ENCODE data around the gene ANLN. TPM values are rescaled to one million over a fixed set of nuclear protein-coding genes. Genes with fewer than 3 reads are reported as not detected.

Gene ANLN
- total and polyA plus RNA-seq, 4 donors, result 0.17 to 27.0 (median 1.3) TPM

- Histone ChIP-seq H3K4me1 (ENCODE audit: control insufficient read depth in 4 of 4, insufficient read depth in 4 of 4, low read length in 3 of 4) (peaks cover 0 to 18% (median 5%) of the 10 kb centered on the region in 4 donors), H3K27ac (ENCODE audit: low read depth in 1 of 2, low read length in 2 of 2) (no peak overlapping the region), H3K4me3 (ENCODE audit: low read depth in 1 of 3, low read length in 3 of 3) (no peak overlapping the region), H3K36me3 (ENCODE audit: control insufficient read depth in 4 of 4, insufficient read depth in 3 of 4, low read depth in 1 of 4, low read length in 3 of 4) (no peaks in the 10 kb centered on the region), H3K9me3 (ENCODE audit: control insufficient read depth in 4 of 4, low read length in 3 of 4) (no peaks in the 10 kb centered on the region), H3K27me3 (ENCODE audit: control insufficient read depth in 4 of 4, insufficient read depth in 4 of 4, low read length in 3 of 4) (no peaks in the 10 kb centered on the region), H3K9ac (ENCODE audit: low read depth in 1 of 2, low read length in 2 of 2) (no peak overlapping the region)
- 82% methylated on average over 12 of the region's 12 CpGs for WGBS
- DNase-seq (ENCODE audit: low spot score), result peak; percentile 59
- TF ChIP-seq RAD21 (IDR thresholded peaks at IDR 0.05) (peak; percentile 71 to 85), CTCF (IDR thresholded peaks at IDR 0.05; ENCODE audit: low read depth, low read length, missing input control) (peak; percentile 46), HNF4A (conservative IDR thresholded peaks at IDR 0.05) (no peak)
Measured at GRCh38 chr7:36473454-36474282, 84.0 kb downstream of the ANLN start.

- no peaks in the 10 kb centered on the region for H3K27me3 ChIP-seq (ENCODE audit: control insufficient read depth in 4 of 4, insufficient read depth in 4 of 4, low read length in 3 of 4)
- H3K4me3 ChIP-seq (ENCODE audit: low read depth in 1 of 3, low read length in 3 of 3), result no peak overlapping the region
- no peaks in the 10 kb centered on the region for H3K9me3 ChIP-seq (ENCODE audit: control insufficient read depth in 4 of 4, low read length in 3 of 4)
- TF ChIP-seq NR2F2 (IDR thresholded peaks at IDR 0.05) (no peak), GABPA (IDR thresholded peaks at IDR 0.05 in 1 of 2, conservative IDR thresholded peaks at IDR 0.05 in 1 of 2) (no peak), ATF3 (IDR thresholded peaks at IDR 0.05) (no peak), MAX (IDR thresholded peaks at IDR 0.05) (no peak), TAF1 (conservative IDR thresholded peaks at IDR 0.05) (no peak), HNF4G (IDR thresholded peaks at IDR 0.05) (no peak), SP1 (IDR thresholded peaks at IDR 0.05) (no peak), CTCF (IDR thresholded peaks at IDR 0.05; ENCODE audit: low read depth, low read length, missing input control) (no peak), EGR1 (IDR thresholded peaks at IDR 0.05; ENCODE audit: low read depth in 2 of 2) (no peak), RXRA (IDR thresholded peaks at IDR 0.05) (no peak), JUND (IDR thresholded peaks at IDR 0.05) (no peak), RAD21 (IDR thresholded peaks at IDR 0.05) (no peak)
- DNase-seq (ENCODE audit: low spot score), result no peak
- H3K4me1 ChIP-seq (ENCODE audit: control insufficient read depth in 4 of 4, insufficient read depth in 4 of 4, low read length in 3 of 4), result peaks cover 0 to 18% (median 5%) of the 10 kb centered on the region in 4 donors
- H3K36me3 ChIP-seq (ENCODE audit: control insufficient read depth in 4 of 4, insufficient read depth in 3 of 4, low read depth in 1 of 4, low read length in 3 of 4), result no peaks in the 10 kb centered on the region
- H3K27ac ChIP-seq (ENCODE audit: low read depth in 1 of 2, low read length in 2 of 2), result no peak overlapping the region
- whole genome bisulfite sequencing, result 69% methylated on average over 6 of the region's 6 CpGs
- H3K9ac ChIP-seq (ENCODE audit: low read depth in 1 of 2, low read length in 2 of 2), result no peak overlapping the region
Measured at GRCh38 chr7:36474283-36475010, 84.8 kb downstream of the ANLN start.

Data from liver (tissue), 9 donors.